HG02642 (cell line): ENCODE results near the gene SMIM43.

Experiments used
- ATAC-seq: cut with Tn5 transposase; IDR thresholded peaks from one replicate; pipeline ENCODE4 v1.9.1; 2021; ENCODE audit warnings: mild to moderate bottlenecking; ENCODE audit not compliant: unreplicated experiment, poor library complexity

SMIM43 gene

GRCh38 chr4:121764702-121765367 is at the start of gene SMIM43:
SMIM43 (minus strand) TSS chr4:121765164; CDS start chr4:121765105, 59 bp downstream.
- no peak for ATAC-seq

GRCh38 chr4:121814756-121815155 is 49.8 kb upstream of the SMIM43 start:
- ATAC-seq, result no peak

GRCh38 chr4:121811122-121811521 is 46.2 kb upstream of the SMIM43 start:
- ATAC-seq, result no peak

DNA sequence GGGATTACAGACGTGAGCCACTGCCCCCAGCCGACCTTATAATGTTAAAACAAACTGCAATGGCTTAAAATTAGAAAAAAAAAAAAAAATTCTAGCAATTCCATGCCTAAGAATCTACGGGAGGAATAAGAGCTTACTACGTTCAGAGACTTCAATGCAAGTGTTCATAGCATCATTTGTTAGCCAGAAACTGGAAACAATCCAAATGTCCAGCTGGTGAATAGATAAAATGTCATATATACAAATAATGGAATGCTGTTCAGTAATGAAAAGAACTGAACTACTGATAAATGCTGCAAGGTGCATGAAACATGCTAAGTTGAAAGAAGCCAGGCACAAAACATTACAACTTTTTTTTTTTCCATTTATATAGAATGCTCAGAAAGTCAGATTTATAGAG is 41.4 kb upstream of the SMIM43 start:
- ATAC-seq, result no peak

DNA sequence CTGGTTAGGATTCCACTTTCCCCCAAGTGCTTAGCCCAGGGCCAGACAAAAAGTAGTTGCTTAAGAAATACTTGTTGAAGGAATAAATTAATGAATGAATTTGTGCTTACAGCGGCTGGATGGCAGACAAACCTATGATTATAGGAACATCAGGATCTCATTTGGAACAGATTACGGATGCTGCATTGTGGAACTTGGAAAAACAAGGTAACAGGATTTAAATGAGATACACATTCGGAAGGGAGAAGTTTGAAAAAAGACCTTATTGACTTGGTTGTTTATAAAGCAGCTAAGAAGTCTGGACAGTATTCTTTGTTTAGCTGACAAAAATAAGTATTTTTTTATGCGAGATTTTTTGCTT is 36.7 kb upstream of the SMIM43 start:
- no peak for ATAC-seq

- ATAC-seq, result peak; percentile 89
Observed at GRCh38 chr4:121800961-121801714, 36.2 kb upstream of the SMIM43 start, which contains the start of gene EXOSC9. EXOSC9 (plus strand) TSS chr4:121801323; CDS start chr4:121801425, 102 bp downstream.

DNA sequence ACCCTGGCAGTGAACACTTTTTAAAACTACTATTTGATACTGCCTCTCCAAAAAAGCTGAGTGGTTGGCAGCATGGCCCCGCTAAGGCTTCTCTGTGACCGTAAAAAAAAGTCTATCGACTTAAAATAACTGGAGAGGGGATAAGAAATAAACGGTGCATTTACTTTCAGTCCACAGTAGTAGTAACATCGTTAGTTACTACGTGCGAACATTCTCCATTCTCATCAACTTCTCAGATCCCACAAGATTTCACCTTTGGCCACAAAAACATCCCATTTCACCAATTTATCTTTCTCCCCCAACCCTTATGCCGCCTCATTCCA is 35.6 kb upstream of the SMIM43 start:
- ATAC-seq, result peak; percentile 27

DNA sequence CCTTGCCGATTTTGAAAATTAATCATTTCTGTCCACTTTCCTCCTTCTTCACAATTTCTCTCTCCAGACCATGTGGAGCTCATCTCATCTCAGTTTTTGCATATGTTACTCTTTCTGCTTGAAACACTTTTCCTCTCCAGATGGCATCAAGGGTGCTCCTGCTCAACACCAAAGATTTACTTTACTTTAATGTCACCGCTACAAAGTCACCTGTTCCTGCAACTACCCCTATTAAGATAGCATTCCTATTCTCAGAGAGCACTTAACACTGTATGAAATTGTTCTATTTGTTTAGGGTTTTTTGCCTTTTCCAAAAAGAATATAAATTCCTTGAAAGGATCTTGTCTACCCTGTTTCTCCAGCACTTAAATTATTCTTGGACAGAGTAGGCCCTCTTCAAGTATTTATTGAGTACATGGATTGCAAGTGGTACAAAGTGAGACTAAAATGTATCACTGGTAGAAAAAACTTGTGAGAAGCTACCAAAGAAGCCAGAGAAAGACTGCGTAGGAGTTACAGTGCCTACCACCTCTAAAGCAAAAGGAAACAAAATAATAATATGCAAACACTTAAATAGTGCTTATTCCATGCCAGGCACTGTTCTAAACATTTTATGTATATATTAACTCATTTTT is 35.0 kb upstream of the SMIM43 start:
- no peak for ATAC-seq

GRCh38 chr4:121799208-121799823 is 34.4 kb upstream of the SMIM43 start:
- ATAC-seq, result no peak

DNA sequence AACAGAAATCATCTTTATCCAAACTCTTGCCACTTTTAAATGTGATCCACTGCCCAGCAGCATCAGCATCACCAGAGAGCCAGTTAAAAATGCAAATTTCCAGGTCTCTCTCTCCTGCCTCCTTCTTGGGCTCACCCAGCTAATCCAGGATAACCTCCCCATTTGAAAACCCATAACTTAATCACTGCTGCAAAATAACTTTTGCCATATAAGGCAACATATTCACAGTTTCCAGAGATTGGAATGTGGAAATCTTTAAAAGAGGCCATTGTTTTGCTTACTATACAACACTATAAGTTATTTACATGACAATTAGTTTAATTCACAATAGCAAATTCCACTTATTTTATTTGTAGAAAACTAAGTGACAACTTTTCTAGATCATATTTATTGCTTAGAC is 31.3 kb upstream of the SMIM43 start:
- no peak for ATAC-seq

- no peak for ATAC-seq
Observed at GRCh38 chr4:121794505-121795188, 29.7 kb upstream of the SMIM43 start.

GRCh38 chr4:121792966-121793365 is 28.0 kb upstream of the SMIM43 start:
- ATAC-seq, result no peak

- no peak for ATAC-seq
Observed at GRCh38 chr4:121791481-121791880, 26.5 kb upstream of the SMIM43 start.

DNA sequence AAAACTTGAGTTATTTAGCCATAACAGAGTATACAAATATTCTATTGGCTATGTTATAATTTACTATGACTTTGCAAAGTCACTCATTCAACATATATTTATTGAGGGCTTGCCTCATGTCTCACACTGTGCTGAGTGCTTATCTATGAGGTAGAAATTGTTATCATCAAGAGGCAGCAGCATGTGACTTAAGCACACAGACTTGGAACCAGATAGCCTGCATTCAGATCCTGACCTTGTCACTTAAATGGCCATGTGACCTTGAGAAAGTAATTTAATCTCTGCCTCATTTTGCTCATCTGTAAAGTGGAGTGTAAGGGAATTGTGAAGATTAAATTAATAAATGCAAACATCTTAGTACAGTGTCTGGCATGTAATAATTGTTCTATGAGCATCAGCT is 26.0 kb upstream of the SMIM43 start:
- no peak for ATAC-seq

DNA sequence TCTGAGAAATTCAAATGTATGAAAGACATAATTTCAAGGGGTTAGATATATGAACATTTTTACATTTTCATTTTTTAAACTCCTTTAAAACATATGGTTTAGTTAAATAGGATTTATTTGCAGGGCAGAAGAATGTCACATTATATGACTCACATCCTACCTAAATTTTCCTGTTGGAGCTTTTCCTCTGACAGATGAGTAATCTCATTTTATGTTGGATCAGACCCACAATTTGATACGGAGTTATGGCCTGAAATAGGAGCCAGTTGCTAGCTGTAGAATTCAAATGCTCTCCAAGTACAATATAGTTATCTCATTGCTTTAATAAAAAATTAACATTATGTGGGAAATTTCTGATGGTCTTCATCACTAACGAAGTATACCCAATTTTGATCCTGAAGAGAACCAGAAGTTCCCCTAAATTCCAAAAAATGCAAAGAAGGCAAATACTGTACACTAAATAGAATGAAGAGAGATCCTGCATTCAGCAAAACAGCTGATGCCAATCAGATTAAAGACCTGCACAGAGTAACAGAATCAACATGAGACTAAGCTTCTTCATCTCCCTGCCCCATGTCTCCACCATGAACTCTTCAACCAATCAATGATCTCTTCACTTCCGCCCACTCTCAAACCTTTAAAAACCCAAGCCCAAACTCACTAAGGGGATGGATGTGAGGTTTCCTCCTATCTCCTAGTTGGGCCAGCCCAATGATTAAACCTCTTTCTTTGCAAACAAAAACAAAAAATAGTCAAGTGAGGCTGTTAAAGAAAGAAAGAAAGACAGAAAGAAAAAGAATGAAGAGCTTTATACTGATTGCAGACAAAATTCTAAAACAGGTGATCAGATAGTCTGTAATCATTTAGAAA is 25.2 kb upstream of the SMIM43 start:
- ATAC-seq, result no peak

DNA sequence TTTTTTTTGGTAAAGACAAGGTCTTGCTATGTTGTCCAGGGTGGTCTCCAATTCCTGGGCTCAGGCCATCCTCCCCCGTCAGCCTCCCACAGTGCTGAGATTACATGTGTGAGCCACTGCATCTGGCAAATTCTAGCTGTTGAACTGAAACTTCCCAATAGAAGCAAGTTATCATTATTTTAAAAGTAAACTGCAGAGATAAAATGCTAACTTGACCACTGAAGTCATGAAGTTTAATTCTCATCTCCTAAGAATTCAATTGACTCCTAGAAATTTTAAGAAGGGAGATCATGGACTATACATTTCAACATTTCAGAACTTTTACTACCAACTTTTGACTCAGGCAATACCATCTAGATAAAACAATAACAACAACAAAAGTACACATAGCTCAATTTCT is 24.5 kb upstream of the SMIM43 start:
- ATAC-seq, result no peak

DNA sequence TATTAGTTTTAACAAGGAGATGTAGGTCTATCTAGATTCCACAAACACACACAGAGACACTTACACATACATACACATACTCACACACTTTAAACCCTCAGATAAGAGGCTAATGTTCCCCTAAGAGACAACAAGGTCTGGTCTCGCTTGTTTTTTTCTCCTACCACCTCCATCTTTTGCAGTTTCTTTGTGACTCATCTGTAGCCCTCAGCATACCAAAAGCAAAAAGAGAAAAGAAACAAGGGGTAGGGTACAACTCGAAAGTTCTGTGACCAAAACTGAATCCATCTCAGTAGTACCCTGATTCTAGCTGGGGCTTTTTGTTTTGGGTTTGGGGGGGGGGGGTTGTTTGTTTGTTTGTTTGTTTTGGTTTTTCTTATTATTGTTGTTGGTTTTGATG is 23.9 kb upstream of the SMIM43 start:
- ATAC-seq, result peak; percentile 85

DNA sequence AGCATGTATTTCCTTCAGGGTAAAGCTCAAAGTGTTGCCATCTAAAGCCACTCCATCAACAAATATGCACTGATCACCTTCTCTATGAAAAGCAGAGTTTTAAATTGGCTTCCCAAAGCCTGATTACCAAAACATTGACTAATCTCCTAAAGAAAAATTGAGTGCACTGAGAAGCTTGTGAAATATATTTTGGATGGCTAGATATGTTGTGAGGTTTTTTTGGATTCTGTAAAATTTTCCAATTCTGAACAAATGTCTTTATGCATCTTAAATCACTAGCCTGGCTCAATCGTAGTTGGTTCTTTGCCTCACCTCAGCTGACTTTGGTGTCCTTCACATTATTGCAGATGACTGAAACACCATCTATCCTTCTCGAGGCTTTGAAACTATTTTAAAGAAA is 21.3 kb upstream of the SMIM43 start:
- ATAC-seq, result no peak

DNA sequence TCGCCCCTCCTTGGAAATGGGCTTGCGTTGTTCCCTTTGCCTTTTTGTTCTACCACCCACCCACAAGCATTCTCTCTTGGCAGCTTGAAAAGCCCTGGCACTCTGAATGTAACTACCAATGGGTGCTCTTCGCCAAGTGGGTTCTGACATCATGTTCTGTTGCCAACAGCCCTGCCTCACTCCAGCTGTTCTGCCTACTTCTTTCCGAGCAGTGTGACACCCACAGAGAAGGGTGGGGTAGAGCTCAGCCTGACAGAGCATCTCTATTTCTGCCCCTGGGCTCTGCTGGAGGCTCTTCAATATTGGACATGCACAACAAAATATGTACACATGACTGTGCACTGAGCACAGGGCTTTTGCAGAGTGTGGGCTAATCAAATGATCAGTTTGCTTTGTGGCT is 20.5 kb upstream of the SMIM43 start:
- no peak for ATAC-seq

DNA sequence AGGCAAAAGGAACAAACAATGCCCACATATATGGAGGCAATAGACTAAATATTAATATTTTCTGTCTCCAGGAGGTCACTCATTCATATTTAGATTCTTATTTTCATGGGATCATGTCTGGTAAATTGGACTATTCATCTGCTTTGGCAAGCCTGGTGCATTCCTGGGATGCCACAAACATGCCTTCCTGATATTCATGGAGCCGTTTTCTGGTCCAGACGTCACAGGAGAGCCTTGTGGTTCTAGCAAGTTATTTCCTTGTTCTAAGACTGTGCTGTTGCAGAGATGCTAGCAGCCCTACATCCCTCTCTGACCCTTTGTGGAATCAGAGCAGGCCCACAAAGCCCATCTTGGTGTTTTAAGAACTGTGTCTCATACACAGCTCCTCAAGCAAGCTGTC is 20.0 kb upstream of the SMIM43 start:
- no peak for ATAC-seq
